H9 (cell line): ENCODE results near the gene C5orf15. TPM values are rescaled to one million over a fixed set of nuclear protein-coding genes. Genes with fewer than 3 reads are reported as not detected.

Experiments used
- DNase-seq: peaks from one replicate; pipeline ENCODE4 v3.0.0-alpha.2; 2017
- H2AFZ ChIP-seq: one replicate; pipeline ENCODE4 v1.6.1; 2013; ENCODE audit warnings: mild to moderate bottlenecking, low read length, control low read depth, moderate library complexity
- H2AK5ac ChIP-seq: 2 replicates; pipeline ENCODE4 v1.6.1; 2013; ENCODE audit warnings: low read length, control low read depth, mixed read lengths; ENCODE audit not compliant: insufficient read length
- H2BK120ac ChIP-seq: one replicate; pipeline ENCODE4 v1.6.1; 2013; ENCODE audit warnings: low read depth, mild to moderate bottlenecking, low read length, control low read depth, inconsistent platforms; ENCODE audit not compliant: poor library complexity, severe bottlenecking
- H2BK12ac ChIP-seq: 2 replicates; pipeline ENCODE4 v1.6.1; 2013; ENCODE audit warnings: low read length, control low read depth, mixed read lengths, low read depth; ENCODE audit not compliant: insufficient read length
- H2BK15ac ChIP-seq: 2 replicates; pipeline ENCODE4 v1.6.1; 2013; ENCODE audit warnings: low read depth, low read length, control low read depth
- H2BK20ac ChIP-seq: one replicate; pipeline ENCODE4 v1.6.1; 2013; ENCODE audit warnings: low read depth, mild to moderate bottlenecking, low read length, control low read depth, inconsistent platforms; ENCODE audit not compliant: poor library complexity, severe bottlenecking
- H2BK5ac ChIP-seq: 2 replicates; pipeline ENCODE4 v1.6.1; 2013; ENCODE audit warnings: low read length, control low read depth, mixed read lengths; ENCODE audit not compliant: insufficient read length
- H3K14ac ChIP-seq: 2 replicates; pipeline ENCODE4 v1.6.1; 2013; ENCODE audit warnings: low read length, control low read depth; ENCODE audit not compliant: insufficient read depth
- H3K18ac ChIP-seq: 2 replicates; pipeline ENCODE4 v1.6.1; 2013; ENCODE audit warnings: low read depth, mild to moderate bottlenecking, mixed read lengths, low read length, control low read depth; ENCODE audit not compliant: insufficient read length
- H3K23ac ChIP-seq: 2 replicates; pipeline ENCODE4 v1.6.1; 2013; ENCODE audit warnings: low read length, control low read depth, mixed read lengths, low read depth; ENCODE audit not compliant: insufficient read length
- H3K23me2 ChIP-seq: 2 replicates; pipeline ENCODE4 v1.6.1; 2013; ENCODE audit warnings: low read depth, mild to moderate bottlenecking, mixed read lengths, low read length, control low read depth; ENCODE audit not compliant: insufficient read length, poor library complexity, severe bottlenecking
- H3K27ac ChIP-seq: 2 replicates; pipeline ENCODE4 v1.5.1; 2013; ENCODE audit warnings: low read length, control low read depth, mixed read lengths, low read depth; ENCODE audit not compliant: insufficient read length
- H3K27me3 ChIP-seq: 2 replicates; pipeline ENCODE4 v1.6.1; 2013; ENCODE audit warnings: low read length, control low read depth, inconsistent platforms; ENCODE audit not compliant: insufficient read depth
- H3K4ac ChIP-seq: 2 replicates; pipeline ENCODE4 v1.6.1; 2013; ENCODE audit warnings: low read depth, mild to moderate bottlenecking, control low read depth, inconsistent platforms, low read length, moderate library complexity
- H3K4me1 ChIP-seq: 2 replicates; pipeline ENCODE4 v1.6.1; 2013; ENCODE audit warnings: low read length, control low read depth, inconsistent platforms; ENCODE audit not compliant: insufficient read depth
- H3K4me2 ChIP-seq: 2 replicates; pipeline ENCODE4 v1.6.1; 2013; ENCODE audit warnings: low read length, control low read depth, mixed read lengths; ENCODE audit not compliant: insufficient read length, insufficient read depth
- H3K56ac ChIP-seq: 2 replicates; pipeline ENCODE4 v1.6.1; 2013; ENCODE audit warnings: low read depth, mild to moderate bottlenecking, mixed read lengths, low read length, control low read depth; ENCODE audit not compliant: insufficient read length
- H3K79me1 ChIP-seq: 2 replicates; pipeline ENCODE4 v1.6.1; 2013; ENCODE audit warnings: low read depth, mild to moderate bottlenecking, moderate library complexity, low read length, control low read depth, inconsistent platforms; ENCODE audit not compliant: insufficient read depth, poor library complexity, severe bottlenecking
- H3K79me2 ChIP-seq: 2 replicates; pipeline ENCODE4 v1.6.1; 2013; ENCODE audit warnings: low read length, control low read depth, inconsistent platforms; ENCODE audit not compliant: insufficient read depth
- H3K9ac ChIP-seq: 2 replicates; pipeline ENCODE4 v1.6.1; 2013; ENCODE audit warnings: low read length, control low read depth, mixed read lengths; ENCODE audit not compliant: insufficient read length; ENCODE audit errors: extremely low read depth
- H3K9me3 ChIP-seq: one replicate; pipeline ENCODE4 v1.6.1; 2013; ENCODE audit warnings: low read depth, low read length, inconsistent platforms; ENCODE audit not compliant: control insufficient read depth
- H3T11ph ChIP-seq: one replicate; pipeline ENCODE4 v1.6.1; 2013; ENCODE audit warnings: mild to moderate bottlenecking, low read length, control low read depth, inconsistent platforms
- H4K20me1 ChIP-seq: one replicate; pipeline ENCODE4 v1.6.1; 2013; ENCODE audit not compliant: control insufficient read depth, insufficient read length, insufficient read depth
- H4K5ac ChIP-seq: 2 replicates; pipeline ENCODE4 v1.6.1; 2013; ENCODE audit warnings: low read depth, mild to moderate bottlenecking, mixed read lengths, low read length, control low read depth; ENCODE audit not compliant: insufficient read length
- H4K8ac ChIP-seq: replicated peaks from 2 replicates; pipeline ENCODE4 v1.6.1; 2013; ENCODE audit warnings: low read length, control low read depth, mixed read lengths, low read depth; ENCODE audit not compliant: insufficient read length
- H4K91ac ChIP-seq: 2 replicates; pipeline ENCODE4 v1.6.1; 2013; ENCODE audit warnings: low read depth, mild to moderate bottlenecking, moderate library complexity, mixed read lengths, low read length, control low read depth; ENCODE audit not compliant: insufficient read length
- H3K27ac Mint-ChIP-seq, 3 experiments: 2 replicates in 2 of 3; 3 replicates in 1 of 3; pipeline ENCODE4 v1.8.0; 2020 to 2021; ENCODE audit warnings: mixed read lengths in 3 of 3, mild to moderate bottlenecking in 1 of 3, moderate library complexity in 1 of 3
- H3K27me3 Mint-ChIP-seq: 2 replicates; pipeline ENCODE4 v1.8.0; 2021; ENCODE audit warnings: low read depth, mild to moderate bottlenecking, moderate library complexity, mixed read lengths
- H3K36me3 Mint-ChIP-seq, 3 experiments: 2 replicates in 2 of 3; 3 replicates in 1 of 3; pipeline ENCODE4 v1.8.0; 2020 to 2021; ENCODE audit warnings: low read depth in 3 of 3, mixed read lengths in 3 of 3; ENCODE audit not compliant: insufficient read depth in 1 of 3
- H3K4me1 Mint-ChIP-seq, 2 experiments: 2 replicates each; pipeline ENCODE4 v1.8.0; 2020; ENCODE audit warnings: mixed read lengths in 2 of 2
- H3K4me3 Mint-ChIP-seq, 2 experiments: 2 replicates in 1 of 2; 3 replicates in 1 of 2; pipeline ENCODE4 v1.8.0; 2020 to 2021; ENCODE audit warnings: mild to moderate bottlenecking in 2 of 2, mixed read lengths in 2 of 2, moderate library complexity in 1 of 2
- H3K9me3 Mint-ChIP-seq, 2 experiments: 2 replicates in 1 of 2; 3 replicates in 1 of 2; pipeline ENCODE4 v1.8.0; 2020; ENCODE audit warnings: mild to moderate bottlenecking in 2 of 2, mixed read lengths in 2 of 2, moderate library complexity in 1 of 2
- CTCF ChIP-seq: fragments of 200-600 bp; sonication (generic); conservative IDR thresholded peaks from 3 replicates; pipeline ENCODE4 v1.8.0; 2021; ENCODE audit warnings: antibody characterized with exemption, mild to moderate bottlenecking
- WGBS: extraction: QIAGEN DNeasy Blood & Tissue Kit; methylation state at CpG from one replicate; pipeline ENCODE4 v1.1.7; 2013; ENCODE audit warnings: missing lambda C conversion rate, low lambda C conversion rate, mixed read lengths; ENCODE audit not compliant: insufficient read length; ENCODE audit errors: extremely low coverage; 5-methylcytosine and 5-hydroxymethylcytosine counted together
- total RNA-seq: library from RNA; stranded (reverse); gene quantifications from 2 replicates; pipeline ENCODE4 v1.2.1, GENCODE V29; 2021

Gene C5orf15
- total RNA-seq, 1 experiment from 2014 or later = 33.4 TPM

GRCh38 chr5:133913413-133914155, 54.8 kb downstream of the C5orf15 start:
- Histone ChIP-seq H4K91ac (no peak overlapping the region), H2AFZ (no peak overlapping the region), H2BK12ac (no peak overlapping the region), H2BK20ac (no peak overlapping the region), H2BK120ac (no peak overlapping the region), H3K4me2 (no peak overlapping the region), H3K79me1 (no peaks in the 10 kb centered on the region), H3K14ac (no peak overlapping the region), H3K27me3 (no peaks in the 10 kb centered on the region), H3K23ac (no peak overlapping the region), H3K23me2 (no peaks in the 10 kb centered on the region), H4K20me1 (no peaks in the 10 kb centered on the region), H3T11ph (no peak overlapping the region), H2AK5ac (no peak overlapping the region), H4K8ac (no peak overlapping the region), H3K27ac (no peak overlapping the region), H3K4ac (no peak overlapping the region), H3K9me3 (no peaks in the 10 kb centered on the region), H3K79me2 (no peaks in the 10 kb centered on the region), H2BK15ac (no peak overlapping the region), H3K56ac (no peak overlapping the region), H3K4me1 (no peaks in the 10 kb centered on the region), H2BK5ac (no peak overlapping the region), H3K9ac (no peak overlapping the region), H3K18ac (no peak overlapping the region), H4K5ac (no peak overlapping the region)
- H3K27me3 Mint-ChIP-seq = peaks cover 1% of the 10 kb centered on the region
- peaks cover 0 to 3% of the 10 kb centered on the region in 2 experiments; a peak in 1 of 4 replicates for H3K4me1 Mint-ChIP-seq
- H3K4me3 Mint-ChIP-seq = no peak overlapping the region
- no peaks in the 10 kb centered on the region for H3K9me3 Mint-ChIP-seq
- H3K27ac Mint-ChIP-seq = no peak overlapping the region; a peak in 1 of 7 replicates
- no CpG with 5 or more reads among the region's 8 CpGs for WGBS
- DNase-seq = no peak
- no peaks in the 10 kb centered on the region for H3K36me3 Mint-ChIP-seq
- no peak for TF ChIP-seq CTCF
